Mesendoderm (in vitro differentiated cells): ENCODE data around the gene PRKAB1.

Experiments
- DNase-seq: peaks from one replicate; pipeline ENCODE4 v3.0.0; 2013
- H2AK5ac ChIP-seq: 2 replicates; pipeline ENCODE4 v1.6.1; 2013; ENCODE audit warnings: low read length, inconsistent platforms
- H2BK120ac ChIP-seq: 2 replicates; pipeline ENCODE4 v1.6.1; 2013; ENCODE audit warnings: low read depth, mild to moderate bottlenecking, low read length, moderate library complexity, mixed read lengths
- H2BK15ac ChIP-seq: replicated peaks from 2 replicates; pipeline ENCODE4 v1.6.1; 2013; ENCODE audit warnings: low read depth, mild to moderate bottlenecking, moderate library complexity
- H2BK5ac ChIP-seq: 2 replicates; pipeline ENCODE4 v1.6.1; 2013; ENCODE audit warnings: low read length, inconsistent platforms
- H3K18ac ChIP-seq: 2 replicates; pipeline ENCODE4 v1.6.1; 2013; ENCODE audit warnings: mild to moderate bottlenecking, low read length, mixed read lengths
- H3K23ac ChIP-seq: one replicate; pipeline ENCODE4 v1.6.1; 2013; ENCODE audit warnings: low read length
- H3K27ac ChIP-seq: 2 replicates; pipeline ENCODE4 v1.5.1; 2013; ENCODE audit warnings: low read depth, mild to moderate bottlenecking, inconsistent platforms, low read length, moderate library complexity
- H3K27me3 ChIP-seq: 2 replicates; pipeline ENCODE4 v1.6.1; 2013; ENCODE audit warnings: low read length, control low read depth, mild to moderate bottlenecking, inconsistent platforms; ENCODE audit not compliant: insufficient read depth, poor library complexity
- H3K36me3 ChIP-seq: 2 replicates; pipeline ENCODE4 v1.6.1; 2013; ENCODE audit warnings: low read length, inconsistent platforms; ENCODE audit not compliant: control insufficient read depth, insufficient read depth
- H3K4ac ChIP-seq: one replicate; pipeline ENCODE4 v1.6.1; 2013; ENCODE audit warnings: low read depth, mild to moderate bottlenecking, low read length, moderate library complexity
- H3K4me1 ChIP-seq: 2 replicates; pipeline ENCODE4 v1.6.1; 2013; ENCODE audit warnings: low read depth, low read length, inconsistent platforms; ENCODE audit not compliant: control insufficient read depth
- H3K4me2 ChIP-seq: 2 replicates; pipeline ENCODE4 v1.6.1; 2013; ENCODE audit warnings: low read length
- H3K4me3 ChIP-seq: 2 replicates; pipeline ENCODE4 v1.5.1; 2013; ENCODE audit warnings: mild to moderate bottlenecking, low read length
- H3K56ac ChIP-seq: one replicate; pipeline ENCODE4 v1.6.1; 2013; ENCODE audit warnings: low read length
- H3K79me1 ChIP-seq: 2 replicates; pipeline ENCODE4 v1.6.1; 2013; ENCODE audit warnings: low read length, inconsistent platforms
- H3K79me2 ChIP-seq: 2 replicates; pipeline ENCODE4 v1.6.1; 2013; ENCODE audit warnings: mild to moderate bottlenecking, low read length; ENCODE audit not compliant: control insufficient read depth, insufficient read depth
- H3K9ac ChIP-seq: 2 replicates; pipeline ENCODE4 v1.6.1; 2013; ENCODE audit warnings: low read length, inconsistent platforms
- H4K5ac ChIP-seq: one replicate; pipeline ENCODE4 v1.6.1; 2013; ENCODE audit warnings: low read length
- H4K8ac ChIP-seq: one replicate; pipeline ENCODE4 v1.6.1; 2013; ENCODE audit warnings: low read depth, mild to moderate bottlenecking, control low read depth, low read length, moderate library complexity
- WGBS: extraction: QIAGEN DNeasy Blood & Tissue Kit; methylation state at CpG from one replicate; pipeline ENCODE4 v1.1.7; 2013; ENCODE audit warnings: low lambda C conversion rate, missing lambda C conversion rate; ENCODE audit not compliant: insufficient coverage; ENCODE audit errors: extremely low coverage; 5-methylcytosine and 5-hydroxymethylcytosine counted together

PRKAB1 gene

GRCh38 chr12:119634743-119635142 is 33.2 kb upstream of the PRKAB1 start:
- Histone ChIP-seq H4K5ac (no peak overlapping the region), H3K9ac (no peak overlapping the region), H3K79me1 (no peaks in the 10 kb centered on the region), H3K4me2 (no peak overlapping the region), H3K4me1 (no peaks in the 10 kb centered on the region), H3K4ac (no peak overlapping the region), H3K18ac (no peak overlapping the region), H3K79me2 (no peaks in the 10 kb centered on the region), H3K27me3 (peaks cover 2% of the 10 kb centered on the region), H3K4me3 (no peak overlapping the region), H4K8ac (no peak overlapping the region), H3K23ac (no peak overlapping the region), H2AK5ac (no peak overlapping the region), H3K27ac (no peak overlapping the region), H2BK15ac (no peak overlapping the region), H2BK120ac (no peak overlapping the region), H2BK5ac (no peak overlapping the region), H3K36me3 (no peaks in the 10 kb centered on the region), H3K56ac (no peak overlapping the region)
- DNase-seq = no peak
- no CpG with 5 or more reads among the region's 6 CpGs for WGBS

- H3K27me3 ChIP-seq = no peaks in the 10 kb centered on the region
- H2BK15ac ChIP-seq = no peak overlapping the region
- no peak overlapping the region for H3K4me2 ChIP-seq
- no peak overlapping the region for H3K27ac ChIP-seq
- H3K23ac ChIP-seq = no peak overlapping the region
- DNase-seq = peak; percentile 9
- H3K4me1 ChIP-seq = no peaks in the 10 kb centered on the region
- no peak overlapping the region for H3K9ac ChIP-seq
- H4K8ac ChIP-seq = no peak overlapping the region
- no peak overlapping the region for H3K4me3 ChIP-seq
- no peaks in the 10 kb centered on the region for H3K79me1 ChIP-seq
- H4K5ac ChIP-seq = no peak overlapping the region
- H2BK5ac ChIP-seq = no peak overlapping the region
- no CpG with 5 or more reads among the region's 4 CpGs for WGBS
- no peaks in the 10 kb centered on the region for H3K79me2 ChIP-seq
- H3K18ac ChIP-seq = no peak overlapping the region
- no peaks in the 10 kb centered on the region for H3K36me3 ChIP-seq
- H3K56ac ChIP-seq = no peak overlapping the region
- H2AK5ac ChIP-seq = no peak overlapping the region
- H3K4ac ChIP-seq = no peak overlapping the region
- no peak overlapping the region for H2BK120ac ChIP-seq
Measured at GRCh38 chr12:119642986-119643385, 24.9 kb upstream of the PRKAB1 start.

DNA sequence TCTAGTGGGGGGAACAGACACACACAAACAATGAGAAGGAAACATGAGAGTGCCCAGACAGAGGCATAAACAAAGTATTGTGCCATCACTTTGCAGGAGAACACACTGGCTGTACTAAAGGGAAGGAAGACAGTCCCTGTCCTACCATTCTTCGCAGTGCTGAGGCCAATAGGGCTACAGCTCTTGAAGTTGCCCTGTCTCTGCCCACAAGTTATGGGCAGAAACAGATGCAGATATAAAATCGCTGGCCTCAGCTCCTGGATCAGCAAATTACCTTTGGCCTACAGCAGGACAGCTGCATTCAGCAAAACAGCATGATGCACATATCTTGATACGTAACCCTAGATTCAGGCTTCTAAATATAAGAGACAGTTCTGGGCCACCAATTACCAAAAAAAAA is 23.0 kb upstream of the PRKAB1 start:
- Histone ChIP-seq H3K56ac (no peak overlapping the region), H2BK15ac (no peak overlapping the region), H3K4me3 (no peak overlapping the region), H3K23ac (no peak overlapping the region), H3K18ac (no peak overlapping the region), H4K5ac (no peak overlapping the region), H3K9ac (no peak overlapping the region), H2AK5ac (no peak overlapping the region), H4K8ac (no peak overlapping the region), H3K4me1 (no peaks in the 10 kb centered on the region), H3K4ac (no peak overlapping the region), H3K79me1 (no peaks in the 10 kb centered on the region), H3K27ac (no peak overlapping the region), H3K4me2 (no peak overlapping the region), H2BK5ac (no peak overlapping the region), H3K27me3 (no peaks in the 10 kb centered on the region), H2BK120ac (no peak overlapping the region), H3K36me3 (no peaks in the 10 kb centered on the region), H3K79me2 (no peaks in the 10 kb centered on the region)
- DNase-seq = no peak
- WGBS = no CpG with 5 or more reads among the region's 3 CpGs

DNA sequence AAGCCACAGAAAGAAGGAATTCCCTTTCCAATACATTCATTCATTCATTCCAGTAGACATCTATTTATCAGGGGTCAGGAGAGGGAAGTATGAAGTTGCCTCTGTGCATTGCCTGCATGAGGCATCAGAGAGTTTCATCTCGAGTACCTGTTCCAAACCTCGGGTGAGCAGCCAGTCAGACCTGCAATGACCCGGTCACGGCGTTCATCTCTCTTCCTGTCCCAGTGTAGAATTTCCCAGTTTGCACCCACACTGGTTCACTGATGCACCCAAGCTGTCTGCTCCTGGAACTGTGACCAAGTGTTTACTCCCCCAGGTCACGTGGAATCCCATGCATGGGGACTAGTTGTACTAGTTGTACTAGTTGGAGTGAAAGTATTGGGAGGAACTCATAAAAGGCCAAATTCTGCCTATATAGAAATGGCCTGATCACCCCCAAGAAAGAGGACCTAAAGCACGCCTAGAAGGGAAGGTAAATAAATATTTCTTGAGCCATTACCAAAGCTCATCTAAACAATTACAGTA is 22.3 kb upstream of the PRKAB1 start:
- no peak overlapping the region for H3K9ac ChIP-seq
- WGBS = no CpG with 5 or more reads among the region's 7 CpGs

GRCh38 chr12:119649202-119649808 is 18.6 kb upstream of the PRKAB1 start:
- Histone ChIP-seq H2AK5ac (no peak overlapping the region), H3K27me3 (no peaks in the 10 kb centered on the region), H3K4ac (no peak overlapping the region), H3K79me2 (no peaks in the 10 kb centered on the region), H3K23ac (no peak overlapping the region), H3K4me2 (no peak overlapping the region), H3K4me1 (no peaks in the 10 kb centered on the region), H3K27ac (no peak overlapping the region), H2BK5ac (no peak overlapping the region), H3K9ac (no peak overlapping the region), H4K8ac (no peak overlapping the region), H3K56ac (no peak overlapping the region), H3K79me1 (no peaks in the 10 kb centered on the region), H3K18ac (no peak overlapping the region), H2BK120ac (no peak overlapping the region), H3K4me3 (no peak overlapping the region), H2BK15ac (no peak overlapping the region), H4K5ac (no peak overlapping the region), H3K36me3 (no peaks in the 10 kb centered on the region)
- no CpG with 5 or more reads among the region's 4 CpGs for WGBS
- no peak for DNase-seq

More for the DNA sequence above, 22.3 kb upstream of the PRKAB1 start:
- Histone ChIP-seq H3K4me1 (no peaks in the 10 kb centered on the region), H2BK15ac (no peak overlapping the region), H3K36me3 (no peaks in the 10 kb centered on the region), H2AK5ac (no peak overlapping the region), H4K5ac (no peak overlapping the region), H3K27me3 (no peaks in the 10 kb centered on the region), H3K4me2 (no peak overlapping the region), H3K18ac (no peak overlapping the region), H3K27ac (no peak overlapping the region), H3K79me2 (no peaks in the 10 kb centered on the region), H3K79me1 (no peaks in the 10 kb centered on the region), H2BK5ac (no peak overlapping the region), H3K23ac (no peak overlapping the region), H3K4me3 (no peak overlapping the region), H3K56ac (no peak overlapping the region), H2BK120ac (no peak overlapping the region), H3K4ac (no peak overlapping the region), H4K8ac (no peak overlapping the region)
- no peak for DNase-seq

DNA sequence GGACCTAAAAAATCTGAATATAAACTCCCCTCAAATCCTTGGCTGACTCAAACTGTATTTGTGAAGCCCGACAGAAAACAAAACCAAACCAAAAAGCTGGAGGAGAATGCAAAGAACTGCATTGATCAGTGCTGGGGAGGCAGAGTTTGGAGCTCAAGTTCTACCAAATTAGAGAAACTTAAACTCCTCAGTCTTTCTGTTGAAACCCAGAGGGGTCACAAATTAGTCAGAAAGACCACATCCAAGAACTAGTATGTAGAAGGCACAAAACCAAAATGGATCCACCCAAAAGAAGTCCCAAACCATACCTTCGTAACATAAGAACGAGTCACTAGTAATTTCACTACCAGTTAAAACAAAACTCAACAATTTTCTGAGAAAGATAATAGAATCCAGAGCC is 15.3 kb upstream of the PRKAB1 start:
- Histone ChIP-seq H3K4me1 (no peaks in the 10 kb centered on the region), H2BK120ac (no peak overlapping the region), H3K23ac (no peak overlapping the region), H3K18ac (no peak overlapping the region), H3K36me3 (no peaks in the 10 kb centered on the region), H3K27me3 (no peaks in the 10 kb centered on the region), H3K4ac (no peak overlapping the region), H4K8ac (no peak overlapping the region), H2AK5ac (no peak overlapping the region), H3K9ac (no peak overlapping the region), H3K4me2 (no peak overlapping the region), H3K56ac (no peak overlapping the region), H3K4me3 (no peak overlapping the region), H3K27ac (no peak overlapping the region), H4K5ac (no peak overlapping the region), H3K79me2 (no peaks in the 10 kb centered on the region), H3K79me1 (no peaks in the 10 kb centered on the region), H2BK15ac (no peak overlapping the region), H2BK5ac (no peak overlapping the region)
- DNase-seq = no peak
- no CpG with 5 or more reads among the region's 3 CpGs for WGBS
